Gastroesophageal sphincter (tissue), 3 donors: ENCODE data around the gene PARN.

ENCODE experiments used
- POLR2A ChIP-seq, 2 donors: fragments of 450-650 bp; IDR thresholded peaks; one replicate each; pipeline ENCODE4 v1.6.1; 2017; ENCODE audit warnings: antibody characterized with exemption in 2 of 2, mild to moderate bottlenecking in 2 of 2, moderate library complexity in 1 of 2
- TF ChIP-seq, protein P1 (sequence below), 4 experiments: fragments of 200-600 bp in 2 of 4; fragments of 450-650 bp in 2 of 4; sonication (generic) in 1 of 4; IDR thresholded peaks; one replicate each; pipeline ENCODE4 v1.5.1; 2017 to 2019; ENCODE audit warnings: antibody characterized with exemption in 4 of 4, mild to moderate bottlenecking in 2 of 4, moderate library complexity in 2 of 4

DNA sequence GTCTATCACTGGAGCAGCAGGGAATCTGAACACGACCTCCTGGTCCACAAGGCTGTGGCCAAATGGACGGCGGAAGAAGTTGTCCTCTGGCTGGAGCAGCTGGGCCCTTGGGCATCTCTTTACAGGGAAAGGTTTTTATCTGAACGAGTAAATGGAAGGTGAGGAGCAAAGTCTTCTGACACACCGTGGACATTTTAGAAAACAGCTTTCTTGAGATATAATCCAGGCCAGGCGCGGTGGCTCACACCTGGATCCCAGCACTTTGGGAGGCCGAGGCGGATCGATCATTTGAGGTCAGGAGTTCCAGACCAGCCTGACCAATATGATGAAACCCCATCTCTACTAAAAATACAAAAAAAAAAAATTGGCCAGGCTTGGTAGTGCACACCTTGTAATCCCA, 19.8 kb upstream of the PARN start:
- no peak for TF ChIP-seq POLR2A (IDR thresholded peaks at IDR 0.05)
- TF ChIP-seq, protein P1, sequence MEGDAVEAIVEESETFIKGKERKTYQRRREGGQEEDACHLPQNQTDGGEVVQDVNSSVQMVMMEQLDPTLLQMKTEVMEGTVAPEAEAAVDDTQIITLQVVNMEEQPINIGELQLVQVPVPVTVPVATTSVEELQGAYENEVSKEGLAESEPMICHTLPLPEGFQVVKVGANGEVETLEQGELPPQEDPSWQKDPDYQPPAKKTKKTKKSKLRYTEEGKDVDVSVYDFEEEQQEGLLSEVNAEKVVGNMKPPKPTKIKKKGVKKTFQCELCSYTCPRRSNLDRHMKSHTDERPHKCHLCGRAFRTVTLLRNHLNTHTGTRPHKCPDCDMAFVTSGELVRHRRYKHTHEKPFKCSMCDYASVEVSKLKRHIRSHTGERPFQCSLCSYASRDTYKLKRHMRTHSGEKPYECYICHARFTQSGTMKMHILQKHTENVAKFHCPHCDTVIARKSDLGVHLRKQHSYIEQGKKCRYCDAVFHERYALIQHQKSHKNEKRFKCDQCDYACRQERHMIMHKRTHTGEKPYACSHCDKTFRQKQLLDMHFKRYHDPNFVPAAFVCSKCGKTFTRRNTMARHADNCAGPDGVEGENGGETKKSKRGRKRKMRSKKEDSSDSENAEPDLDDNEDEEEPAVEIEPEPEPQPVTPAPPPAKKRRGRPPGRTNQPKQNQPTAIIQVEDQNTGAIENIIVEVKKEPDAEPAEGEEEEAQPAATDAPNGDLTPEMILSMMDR (IDR thresholded peaks at IDR 0.05), result no peak
